ENCODE measurements around the gene LSP1.

DNA sequence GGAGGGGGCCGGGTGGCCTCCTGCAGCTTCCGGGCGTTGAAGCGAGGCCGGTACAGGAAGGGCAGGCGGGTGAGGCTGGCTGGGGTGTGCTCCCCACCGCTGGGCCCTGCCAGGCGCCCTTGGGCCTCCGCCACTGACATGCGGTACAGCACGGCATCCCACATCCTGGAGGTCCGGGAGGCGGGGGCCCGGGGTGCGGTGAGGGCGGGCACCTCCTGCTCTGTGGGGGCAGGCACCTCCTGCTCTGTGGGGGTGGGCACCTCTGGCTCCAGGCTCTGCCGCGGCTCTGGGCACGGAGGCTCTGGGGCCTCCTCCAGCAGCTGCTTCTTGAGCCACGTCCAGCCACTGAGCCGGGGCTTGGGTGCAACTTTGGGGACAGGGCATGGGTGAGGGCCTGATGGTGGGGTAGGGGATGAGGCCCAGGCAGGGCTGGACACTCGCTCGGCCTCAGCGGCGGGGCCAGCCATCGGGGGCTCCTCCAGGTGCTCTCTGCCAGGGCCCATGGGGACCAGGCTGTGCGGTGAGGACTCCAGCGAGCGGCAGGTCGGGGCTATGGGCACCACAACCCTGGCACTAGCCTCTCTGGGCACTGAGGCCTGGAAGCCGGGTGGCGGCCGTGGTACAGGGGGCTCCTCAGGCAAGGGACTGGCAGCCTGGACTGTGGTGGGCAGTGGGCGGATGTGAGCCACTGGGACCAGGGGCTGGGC lies 36.5 kb downstream of the LSP1 start:
- TF ChIP-seq, protein P1, sequence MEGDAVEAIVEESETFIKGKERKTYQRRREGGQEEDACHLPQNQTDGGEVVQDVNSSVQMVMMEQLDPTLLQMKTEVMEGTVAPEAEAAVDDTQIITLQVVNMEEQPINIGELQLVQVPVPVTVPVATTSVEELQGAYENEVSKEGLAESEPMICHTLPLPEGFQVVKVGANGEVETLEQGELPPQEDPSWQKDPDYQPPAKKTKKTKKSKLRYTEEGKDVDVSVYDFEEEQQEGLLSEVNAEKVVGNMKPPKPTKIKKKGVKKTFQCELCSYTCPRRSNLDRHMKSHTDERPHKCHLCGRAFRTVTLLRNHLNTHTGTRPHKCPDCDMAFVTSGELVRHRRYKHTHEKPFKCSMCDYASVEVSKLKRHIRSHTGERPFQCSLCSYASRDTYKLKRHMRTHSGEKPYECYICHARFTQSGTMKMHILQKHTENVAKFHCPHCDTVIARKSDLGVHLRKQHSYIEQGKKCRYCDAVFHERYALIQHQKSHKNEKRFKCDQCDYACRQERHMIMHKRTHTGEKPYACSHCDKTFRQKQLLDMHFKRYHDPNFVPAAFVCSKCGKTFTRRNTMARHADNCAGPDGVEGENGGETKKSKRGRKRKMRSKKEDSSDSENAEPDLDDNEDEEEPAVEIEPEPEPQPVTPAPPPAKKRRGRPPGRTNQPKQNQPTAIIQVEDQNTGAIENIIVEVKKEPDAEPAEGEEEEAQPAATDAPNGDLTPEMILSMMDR (conservative IDR thresholded peaks at IDR 0.05 in 1 of 2, IDR thresholded peaks at IDR 0.05 in 1 of 2; ENCODE audit: low read depth in 1 of 2, low read length in 2 of 2), result no peak
- TF ChIP-seq EZH2 (IDR thresholded peaks at IDR 0.05; ENCODE audit: low read length, missing control alignments), result no peak

Measured in fibroblast of lung (primary cell).